ENCODE data around the gene FOXC1. TPM values are rescaled to one million over a fixed set of nuclear protein-coding genes. Genes with fewer than 3 reads are reported as not detected.

FOXC1 gene
- total RNA-seq, 1 experiment from 2014 or later, result 10.2 TPM

GRCh38 chr6:1658212-1659005, 48.7 kb downstream of the FOXC1 start:
- in situ Hi-C loops (cut with HindIII; ENCODE audit: low sequenced_read_pairs), result no loop called here
- DNase-seq (ENCODE audit: low spot score), result no peak

GRCh38 chr6:1659816-1660215, 50.1 kb downstream of the FOXC1 start:
- in situ Hi-C loops (cut with HindIII; ENCODE audit: low sequenced_read_pairs), result no loop called here
- DNase-seq (ENCODE audit: low spot score), result no peak

DNA sequence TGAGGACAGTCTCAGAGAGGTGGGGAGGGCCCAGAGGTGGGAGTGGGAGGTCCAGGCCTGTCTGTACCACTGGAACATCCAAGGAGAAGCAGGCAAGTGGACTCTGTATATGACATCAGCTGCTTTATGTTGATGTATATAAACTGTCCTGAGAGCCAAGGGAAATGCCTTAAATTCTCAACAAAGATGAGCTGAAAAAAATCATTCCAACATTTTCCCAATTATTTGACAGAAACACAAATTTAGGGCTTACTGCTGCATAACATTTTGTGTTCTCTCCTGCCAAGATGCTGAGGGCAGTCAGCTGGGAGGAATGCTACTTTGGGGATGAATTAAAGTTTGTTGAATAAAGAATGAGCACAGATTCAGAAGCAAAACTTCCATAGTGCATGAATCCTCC, 52.8 kb downstream of the FOXC1 start:
- in situ Hi-C loops (cut with HindIII; ENCODE audit: low sequenced_read_pairs), result no loop called here
- DNase-seq (ENCODE audit: low spot score), result no peak

Other genes starting within 250 kb of the FOXC1 start
- 0.68 TPM in 1 of 2 replicates, not detected in the other for gene FOXF2, start 220.3 kb upstream of the FOXC1 start, total RNA-seq (2014; rRNA removed; shearing (Covaris generic))

All from G401 (cell line).